Keratinocyte (primary cell): ENCODE measurements around the gene INCA1. TPM values are rescaled to one million over a fixed set of nuclear protein-coding genes. Genes with fewer than 3 reads are reported as not detected.

Experiments
- DNase-seq: peaks from one replicate; pipeline ENCODE4 v3.0.0-alpha.2; 2011; ENCODE audit warnings: low read depth, missing footprints, low spot score
- FAIRE-seq: peaks from 2 replicates; lab custom pipeline; 2011; peaks lifted over from hg19 to GRCh38; lab: Jason Lieb, UNC
- H2AFZ ChIP-seq: 2 replicates; pipeline ENCODE4 v1.6.0; 2012; ENCODE audit warnings: low read length, control low read depth, inconsistent platforms; ENCODE audit not compliant: control insufficient read depth
- H3K27ac ChIP-seq: 2 replicates; pipeline ENCODE4 v1.5.1; 2011; ENCODE audit warnings: low read length; ENCODE audit not compliant: control insufficient read depth, insufficient read depth
- H3K27me3 ChIP-seq: 3 replicates; pipeline ENCODE4 v1.6.0; 2011; ENCODE audit warnings: low read length; ENCODE audit not compliant: control insufficient read depth, insufficient read depth; ENCODE audit errors: extremely low read depth
- H3K36me3 ChIP-seq, 2 experiments: 2 replicates in 1 of 2; 3 replicates in 1 of 2; pipeline ENCODE4 v1.5.1; 2011; ENCODE audit warnings: low read length in 2 of 2, mild to moderate bottlenecking in 1 of 2; ENCODE audit not compliant: control insufficient read depth in 2 of 2, insufficient read depth in 2 of 2; ENCODE audit errors: extremely low read depth in 1 of 2
- H3K4me1 ChIP-seq: 3 replicates; pipeline ENCODE4 v1.5.1; 2011; ENCODE audit warnings: low read length; ENCODE audit not compliant: control insufficient read depth, insufficient read depth; ENCODE audit errors: extremely low read depth
- H3K4me2 ChIP-seq: 3 replicates; pipeline ENCODE4 v1.6.0; 2011; ENCODE audit warnings: low read depth, low read length; ENCODE audit not compliant: control insufficient read depth, insufficient read depth; ENCODE audit errors: extremely low read depth
- H3K4me3 ChIP-seq, 3 experiments: fragments of 200-600 bp in 1 of 3; sonication (generic) in 1 of 3; 2 replicates in 2 of 3; 3 replicates in 1 of 3; pipeline ENCODE4 v1.5.1; 2011 to 2016; ENCODE audit warnings: low read length in 3 of 3, mild to moderate bottlenecking in 3 of 3, control low read depth in 2 of 3, inconsistent platforms in 1 of 3, low read depth in 1 of 3, mixed read lengths in 1 of 3, mixed run types in 1 of 3, moderate library complexity in 1 of 3; ENCODE audit not compliant: control insufficient read depth in 2 of 3, insufficient read depth in 2 of 3; ENCODE audit errors: extremely low read depth in 1 of 3
- H3K79me2 ChIP-seq: 2 replicates; pipeline ENCODE4 v1.6.0; 2012; ENCODE audit warnings: low read length; ENCODE audit not compliant: control insufficient read depth, insufficient read depth
- H3K9ac ChIP-seq: 3 replicates; pipeline ENCODE4 v1.6.0; 2011; ENCODE audit warnings: low read length; ENCODE audit not compliant: control insufficient read depth, insufficient read depth; ENCODE audit errors: extremely low read depth
- H3K9me1 ChIP-seq: 3 replicates; pipeline ENCODE4 v1.6.0; 2011; ENCODE audit warnings: low read length; ENCODE audit not compliant: control insufficient read depth, insufficient read depth; ENCODE audit errors: extremely low read depth
- H3K9me3 ChIP-seq: 2 replicates; pipeline ENCODE4 v1.5.1; 2012; ENCODE audit warnings: low read depth, low read length; ENCODE audit not compliant: control insufficient read depth
- H4K20me1 ChIP-seq: 3 replicates; pipeline ENCODE4 v1.6.0; 2011; ENCODE audit warnings: low read length; ENCODE audit not compliant: control insufficient read depth, insufficient read depth; ENCODE audit errors: extremely low read depth
- EZH2 ChIP-seq: IDR thresholded peaks from one replicate; pipeline ENCODE4 v1.6.1; 2012; ENCODE audit warnings: inconsistent platforms, mild to moderate bottlenecking, low read length, moderate library complexity
- dilution Hi-C: fragments of 300-500 bp; cut with MboI; formaldehyde crosslinking; loops from one replicate; pipeline ENCODE4 v1.7.0; 2020; ENCODE audit warnings: low sequenced_read_pairs; ENCODE audit not compliant: extremely low pct_ligation_motif_present
- polyA plus RNA-seq, 5 experiments: library from polyadenylated mRNA; depleted of rRNA in 3 of 5; stranded (reverse) in 3 of 5; stranded (forward) in 1 of 5; unstranded in 1 of 5; fragments of >200 nt; gene quantifications; 1 replicate in 1 of 5; 2 replicates in 3 of 5; 3 replicates in 1 of 5; pipeline versions ENCODE4 v1.2.1 to v1.2.3, GENCODE V29; 2011 to 2012; ENCODE audit warnings: missing spikeins in 2 of 5, low read depth in 1 of 5, low replicate concordance in 1 of 5
- TF ChIP-seq, protein P1 (sequence below), 3 experiments: IDR thresholded peaks in 1 of 3; conservative IDR thresholded peaks in 1 of 3; optimal IDR thresholded peaks in 1 of 3; 2 replicates in 2 of 3; 3 replicates in 1 of 3; pipeline versions ENCODE3 to v1.5.1; 2011; ENCODE audit warnings: low read length in 3 of 3, mild to moderate bottlenecking in 3 of 3, moderate library complexity in 2 of 3, control low read depth in 1 of 3, inconsistent platforms in 1 of 3; ENCODE audit not compliant: insufficient read depth in 2 of 3; ENCODE audit errors: extremely low read depth in 1 of 3

INCA1 gene
- polyA plus RNA-seq, 1 donor (not counting 4 experiments of a cell fraction or from before 2014, with no cell fraction given): 0.21 TPM

DNA sequence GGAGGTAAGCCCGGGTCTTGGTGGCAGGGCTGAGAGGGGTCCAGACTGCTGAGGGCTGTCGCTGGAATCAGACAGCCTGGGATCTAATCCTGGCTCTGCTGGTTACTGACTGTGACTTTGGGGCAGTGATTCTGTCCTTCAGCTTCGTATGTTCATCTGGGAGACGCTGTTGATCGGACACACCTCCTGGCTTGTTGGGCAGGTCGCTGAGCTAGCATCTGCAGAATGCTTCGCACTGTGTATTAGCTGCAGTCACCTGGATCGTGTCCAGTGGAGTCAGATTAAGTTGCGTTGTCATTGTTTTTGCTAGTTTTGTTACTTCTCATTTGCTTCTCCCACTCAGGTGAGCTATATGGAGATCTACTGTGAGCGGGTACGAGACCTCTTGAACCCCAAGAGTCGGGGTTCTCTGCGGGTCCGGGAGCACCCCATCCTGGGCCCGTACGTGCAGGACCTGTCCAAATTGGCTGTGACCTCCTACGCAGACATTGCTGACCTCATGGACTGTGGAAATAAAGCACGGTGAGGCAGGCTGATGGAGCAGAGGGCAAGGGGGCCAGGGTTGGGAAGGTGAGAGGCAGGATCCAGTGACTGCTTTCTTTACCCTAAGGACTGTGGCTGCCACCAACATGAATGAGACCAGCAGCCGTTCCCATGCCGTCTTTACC, 4.9 kb upstream of the INCA1 start:
- Histone ChIP-seq H3K9me1 (no peaks in the 10 kb centered on the region), H3K36me3 (peaks cover 49 to 56% of the 10 kb centered on the region in 2 experiments), H3K9me3 (no peaks in the 10 kb centered on the region), H2AFZ (no peak overlapping the region), H3K79me2 (peaks cover 39% of the 10 kb centered on the region), H3K4me2 (no peak overlapping the region), H4K20me1 (peaks cover 3% of the 10 kb centered on the region), H3K4me1 (peaks cover 11% of the 10 kb centered on the region), H3K4me3 (no peak overlapping the region), H3K27ac (no peak overlapping the region), H3K9ac (no peak overlapping the region), H3K27me3 (no peaks in the 10 kb centered on the region)
- FAIRE-seq (no peak), DNase-seq (no peak)
- TF ChIP-seq, protein P1, sequence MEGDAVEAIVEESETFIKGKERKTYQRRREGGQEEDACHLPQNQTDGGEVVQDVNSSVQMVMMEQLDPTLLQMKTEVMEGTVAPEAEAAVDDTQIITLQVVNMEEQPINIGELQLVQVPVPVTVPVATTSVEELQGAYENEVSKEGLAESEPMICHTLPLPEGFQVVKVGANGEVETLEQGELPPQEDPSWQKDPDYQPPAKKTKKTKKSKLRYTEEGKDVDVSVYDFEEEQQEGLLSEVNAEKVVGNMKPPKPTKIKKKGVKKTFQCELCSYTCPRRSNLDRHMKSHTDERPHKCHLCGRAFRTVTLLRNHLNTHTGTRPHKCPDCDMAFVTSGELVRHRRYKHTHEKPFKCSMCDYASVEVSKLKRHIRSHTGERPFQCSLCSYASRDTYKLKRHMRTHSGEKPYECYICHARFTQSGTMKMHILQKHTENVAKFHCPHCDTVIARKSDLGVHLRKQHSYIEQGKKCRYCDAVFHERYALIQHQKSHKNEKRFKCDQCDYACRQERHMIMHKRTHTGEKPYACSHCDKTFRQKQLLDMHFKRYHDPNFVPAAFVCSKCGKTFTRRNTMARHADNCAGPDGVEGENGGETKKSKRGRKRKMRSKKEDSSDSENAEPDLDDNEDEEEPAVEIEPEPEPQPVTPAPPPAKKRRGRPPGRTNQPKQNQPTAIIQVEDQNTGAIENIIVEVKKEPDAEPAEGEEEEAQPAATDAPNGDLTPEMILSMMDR (optimal IDR thresholded peaks at IDR 0.05 in 1 of 3, IDR thresholded peaks at IDR 0.05 in 1 of 3, conservative IDR thresholded peaks at IDR 0.05 in 1 of 3; ENCODE audit: extremely low read depth in 1 of 3, insufficient read depth in 2 of 3, low read length in 3 of 3): no peak
- TF ChIP-seq EZH2: no peak
- dilution Hi-C loops: loop anchor here (10.0 kb wide), 1 partner anchor 57 kb away; the partner anchor contains the start of genes PFN1, RNF167 and SLC25A11

DNA sequence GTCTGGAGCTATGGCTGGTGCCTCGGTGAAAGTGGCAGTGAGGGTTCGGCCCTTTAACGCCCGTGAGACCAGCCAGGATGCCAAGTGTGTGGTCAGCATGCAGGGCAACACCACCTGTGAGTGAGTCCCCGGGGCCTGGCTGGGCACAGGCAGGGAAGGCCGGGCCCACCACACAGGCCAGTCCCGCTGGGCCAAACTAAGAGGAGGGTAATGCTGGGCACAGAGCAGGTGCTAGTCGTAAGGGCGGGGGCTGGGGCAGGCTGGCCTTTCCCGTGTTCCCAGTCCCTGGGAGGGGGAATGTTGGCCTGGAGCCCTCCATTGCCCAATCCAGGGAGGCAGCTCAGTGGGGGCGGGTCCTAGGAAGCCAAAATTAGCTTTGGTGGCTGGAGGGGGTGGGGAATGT, 2.9 kb upstream of the INCA1 start:
- DNase-seq (no peak), FAIRE-seq (no peak)
- Histone ChIP-seq H3K4me3 (no peak overlapping the region), H3K4me2 (no peak overlapping the region), H3K9me1 (no peaks in the 10 kb centered on the region), H3K79me2 (peaks cover 39% of the 10 kb centered on the region), H3K4me1 (peaks cover 16% of the 10 kb centered on the region), H3K27me3 (no peaks in the 10 kb centered on the region), H3K36me3 (peaks cover 41 to 45% of the 10 kb centered on the region in 2 experiments), H3K27ac (no peak overlapping the region), H3K9me3 (no peaks in the 10 kb centered on the region), H3K9ac (peak overlapping the region; percentile 22), H4K20me1 (peaks cover 3% of the 10 kb centered on the region), H2AFZ (no peak overlapping the region)
- no peak for TF ChIP-seq EZH2
- TF ChIP-seq, protein P1 (optimal IDR thresholded peaks at IDR 0.05 in 1 of 3, IDR thresholded peaks at IDR 0.05 in 1 of 3, conservative IDR thresholded peaks at IDR 0.05 in 1 of 3; ENCODE audit: extremely low read depth in 1 of 3, insufficient read depth in 2 of 3, low read length in 3 of 3): no peak
- dilution Hi-C loops: loop anchor here (10.0 kb wide), 1 partner anchor 55 kb away; the partner anchor contains the start of genes PFN1, RNF167 and SLC25A11
